Measurements from ENCODE around the gene SAFB. TPM values are rescaled to one million over a fixed set of nuclear protein-coding genes. Genes with fewer than 3 reads are reported as not detected.
"Not testable (repeated sequence)": the region's sequence is repeated elsewhere in the genome, so short reads cannot be mapped to it uniquely, and the experiment has no call there.

Gene SAFB
- polyA plus RNA-seq, 3 donors: 152 to 186 (median 176) TPM

DNA sequence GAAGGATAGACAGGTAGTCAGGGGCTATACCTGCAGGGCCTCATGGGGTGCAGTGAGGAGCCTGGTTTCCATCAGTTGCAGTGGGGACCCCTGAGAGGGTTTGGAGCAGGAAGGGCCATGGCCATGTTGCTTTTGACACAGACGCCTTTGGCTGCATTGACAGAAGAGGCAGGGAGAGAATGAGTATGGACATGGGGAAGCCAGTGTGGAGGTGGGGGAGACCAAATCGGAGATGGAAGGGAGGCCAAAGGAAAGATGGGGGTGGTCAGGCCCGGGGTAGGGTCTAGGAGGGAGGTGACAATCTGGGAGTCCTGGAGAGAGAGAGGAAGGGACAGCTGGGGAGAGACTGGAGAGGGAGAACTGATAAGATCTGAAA lies 59.2 kb downstream of the SAFB start:
- DNase-seq: no peak

- DNase-seq: no peak
Measured at GRCh38 chr19:5683177-5683886, 60.4 kb downstream of the SAFB start.

GRCh38 chr19:5684694-5685430 lies 62.0 kb downstream of the SAFB start:
- no peak for DNase-seq

DNA sequence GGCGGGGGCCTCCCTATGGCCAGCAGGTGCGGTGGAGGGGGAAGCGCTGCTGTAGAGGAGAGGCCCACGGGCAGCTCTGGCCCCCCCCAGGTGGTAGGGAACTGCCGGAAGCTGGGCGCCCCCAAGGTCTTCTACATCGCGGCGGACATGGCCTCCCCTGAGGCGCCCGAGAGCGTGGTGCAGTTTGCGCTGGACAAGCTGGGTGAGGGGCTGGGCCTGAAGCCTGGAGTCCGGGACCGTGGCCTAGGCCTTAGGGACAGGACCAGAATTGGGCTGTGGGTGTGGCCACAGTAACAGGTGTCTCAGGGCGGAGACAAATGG lies 63.4 kb downstream of the SAFB start:
- DNase-seq: no peak

DNA sequence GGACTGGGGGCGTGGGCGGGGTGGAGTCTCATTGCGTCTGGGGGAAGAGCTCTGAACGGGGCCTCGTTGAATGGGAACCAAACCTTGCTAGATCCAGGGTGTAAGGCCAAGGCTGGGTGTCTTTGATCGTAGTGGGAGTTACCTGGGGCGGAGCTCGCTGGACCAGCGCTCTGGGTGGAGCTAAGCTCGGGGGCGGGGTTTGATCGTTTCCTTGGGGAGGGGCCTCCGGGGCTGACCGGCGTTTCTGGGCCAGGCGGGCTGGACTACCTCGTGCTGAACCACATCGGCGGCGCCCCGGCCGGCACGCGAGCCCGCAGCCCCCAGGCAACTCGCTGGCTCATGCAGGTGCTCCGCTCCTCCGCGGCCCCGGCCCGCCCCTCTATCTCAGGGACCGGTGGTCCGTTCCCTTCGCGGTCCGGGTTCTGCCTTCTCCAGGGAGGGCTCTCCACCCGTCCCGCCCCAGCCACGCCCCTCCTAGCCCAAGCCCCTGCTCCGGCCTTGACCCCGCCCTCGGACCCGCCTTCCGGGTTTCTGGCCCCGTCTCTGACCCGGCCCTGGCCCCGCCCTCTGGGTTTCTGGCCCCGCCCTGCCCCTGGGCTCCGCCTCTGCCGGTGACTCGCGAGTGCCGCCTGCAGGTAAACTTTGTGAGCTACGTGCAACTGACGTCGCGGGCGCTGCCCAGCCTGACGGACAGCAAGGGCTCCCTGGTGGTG lies 63.9 kb downstream of the SAFB start:
- peak; percentile 91 for DNase-seq

DNA sequence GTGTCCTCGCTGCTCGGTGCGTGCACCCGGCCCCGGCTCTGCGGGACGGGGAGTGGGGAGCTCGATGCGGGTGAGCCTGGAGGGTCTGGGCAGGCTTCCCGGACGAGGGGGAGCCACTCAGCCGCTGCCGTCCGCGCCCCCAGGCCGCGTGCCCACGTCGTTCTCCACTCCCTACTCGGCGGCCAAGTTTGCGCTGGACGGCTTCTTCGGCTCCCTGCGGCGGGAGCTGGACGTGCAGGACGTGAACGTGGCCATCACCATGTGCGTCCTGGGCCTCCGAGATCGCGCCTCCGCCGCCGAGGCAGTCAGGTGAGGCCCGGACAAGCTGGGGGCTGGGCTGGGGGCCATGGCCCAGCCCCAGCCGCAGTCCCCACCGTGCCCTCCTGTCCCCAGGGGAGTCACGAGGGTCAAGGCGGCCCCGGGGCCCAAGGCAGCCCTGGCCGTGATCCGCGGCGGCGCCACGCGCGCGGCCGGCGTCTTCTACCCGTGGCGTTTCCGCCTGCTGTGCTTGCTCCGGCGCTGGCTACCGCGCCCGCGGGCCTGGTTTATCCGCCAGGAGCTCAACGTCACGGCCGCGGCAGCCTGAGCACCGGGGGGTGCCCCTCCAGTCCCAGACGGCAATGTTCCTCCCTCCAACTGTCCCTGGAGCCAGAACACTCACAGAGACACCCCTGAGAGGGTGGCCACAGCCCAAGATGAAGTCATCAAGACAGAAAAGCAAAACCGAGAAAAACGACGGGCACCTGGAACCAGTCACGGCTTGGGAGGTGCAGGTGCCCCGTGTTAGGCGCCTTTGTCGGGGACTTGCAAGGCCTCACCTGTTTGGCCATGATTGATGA lies 64.7 kb downstream of the SAFB start:
- no peak for DNase-seq

DNA sequence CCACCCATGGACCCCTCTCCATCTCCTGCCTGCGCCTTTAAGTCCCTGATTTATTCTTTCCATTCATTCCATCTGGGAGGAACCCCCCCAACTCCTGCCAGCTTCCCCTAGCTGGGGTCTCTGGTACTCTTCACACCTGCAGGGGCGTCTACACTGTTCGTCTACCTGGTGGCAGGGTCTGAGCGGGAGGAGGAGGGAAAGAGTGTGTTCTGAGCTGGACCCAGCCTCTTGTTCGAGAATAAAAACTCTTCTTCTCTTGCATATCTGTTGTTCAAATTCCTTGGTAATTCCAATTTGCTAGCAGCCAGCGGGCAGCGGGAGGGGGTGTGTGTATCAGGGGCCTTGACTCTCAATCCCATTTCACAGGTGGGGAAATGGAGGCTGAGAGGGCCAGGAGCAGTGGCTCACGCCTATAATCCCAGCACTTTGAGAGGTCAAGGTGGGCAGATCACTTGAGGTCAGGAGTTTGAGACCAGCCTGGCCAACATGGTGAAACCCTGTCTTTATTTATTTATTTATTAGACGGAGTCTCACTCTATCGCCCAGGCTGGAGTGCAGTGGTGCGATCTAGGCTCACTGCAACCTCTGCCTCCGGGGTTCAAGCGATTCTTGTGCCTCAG lies 65.5 kb downstream of the SAFB start:
- DNase-seq: not testable (repeated sequence)

GRCh38 chr19:5690125-5690954 lies 67.5 kb downstream of the SAFB start, which contains the start of gene RPL36:
Gene RPL36, plus strand, starts transcription at chr19:5690295. Its CDS starts 213 bp downstream, at chr19:5690508.
- peak; percentile 97 for DNase-seq

- no peak for DNase-seq
Measured at GRCh38 chr19:5690955-5691821, 68.3 kb downstream of the SAFB start.

DNA sequence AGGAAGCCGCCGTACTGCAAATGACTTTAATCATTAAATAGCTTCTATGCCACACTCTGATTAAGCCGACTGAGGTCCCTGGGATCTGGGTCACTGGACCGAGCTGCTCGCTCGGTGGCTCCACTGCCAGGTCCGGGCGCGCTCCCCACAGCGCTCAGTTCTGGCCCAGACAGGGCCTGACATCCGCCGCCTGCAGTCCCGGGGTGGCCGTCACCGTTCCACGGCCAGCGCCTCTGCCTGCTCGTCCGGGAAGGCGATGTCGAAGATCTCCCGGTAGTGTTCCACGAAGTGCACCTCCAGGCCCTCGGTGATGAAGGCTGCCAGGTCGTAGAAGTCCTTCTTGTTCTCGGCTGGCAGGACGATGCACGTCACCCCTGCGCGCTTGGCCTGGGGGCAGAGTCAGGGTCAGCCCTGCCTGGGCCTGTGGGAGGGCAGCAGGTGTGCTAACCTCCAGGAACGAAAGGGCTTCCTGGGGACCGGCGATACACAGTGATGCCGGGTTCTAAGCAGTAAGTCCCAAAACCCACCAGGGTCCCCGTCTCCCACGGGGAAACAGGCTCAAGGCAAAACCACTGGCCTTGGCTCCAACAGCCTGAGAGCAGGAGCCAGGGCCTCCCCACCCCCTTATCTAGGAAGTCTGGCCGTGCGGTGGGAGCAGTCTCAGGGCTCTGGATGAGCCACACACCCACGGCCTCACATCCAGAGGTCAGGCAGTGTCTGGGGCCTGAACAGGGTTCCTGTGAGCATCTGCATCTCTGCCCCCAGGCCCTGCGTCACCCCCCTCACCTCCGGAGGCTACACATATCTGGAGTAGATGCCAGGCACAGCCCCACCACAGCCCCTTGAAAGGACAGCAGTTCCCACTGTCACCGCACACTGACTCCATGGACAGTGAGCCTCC lies 69.2 kb downstream of the SAFB start:
- DNase-seq: peak; percentile 12

DNA sequence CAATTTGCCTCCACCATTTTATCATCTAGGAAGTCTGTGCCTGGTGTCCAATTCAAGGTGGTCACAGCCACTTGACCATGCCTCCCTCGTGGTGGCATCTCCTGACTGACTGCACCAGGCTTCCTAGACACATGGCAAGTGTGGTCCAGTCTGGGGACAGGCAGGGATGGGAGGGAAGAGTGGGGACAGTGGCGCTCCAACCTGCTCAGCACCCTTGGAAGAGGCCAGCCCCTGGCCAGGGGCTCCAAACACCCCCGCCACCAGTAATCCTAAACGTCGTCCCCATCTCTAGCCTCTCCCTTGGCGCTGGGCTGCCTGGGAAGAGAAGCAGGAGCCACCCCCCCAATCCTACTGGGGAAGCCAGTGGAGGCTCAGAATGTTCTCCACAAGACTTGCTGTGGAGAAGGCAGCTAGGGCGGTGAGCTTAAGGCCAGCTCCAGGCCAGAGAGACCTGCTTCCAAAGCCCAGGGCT lies 69.9 kb downstream of the SAFB start:
- DNase-seq: no peak

GRCh38 chr19:5693195-5694166 lies 70.6 kb downstream of the SAFB start:
- DNase-seq: no peak

GRCh38 chr19:5694167-5694955 lies 71.5 kb downstream of the SAFB start:
- DNase-seq: no peak

DNA sequence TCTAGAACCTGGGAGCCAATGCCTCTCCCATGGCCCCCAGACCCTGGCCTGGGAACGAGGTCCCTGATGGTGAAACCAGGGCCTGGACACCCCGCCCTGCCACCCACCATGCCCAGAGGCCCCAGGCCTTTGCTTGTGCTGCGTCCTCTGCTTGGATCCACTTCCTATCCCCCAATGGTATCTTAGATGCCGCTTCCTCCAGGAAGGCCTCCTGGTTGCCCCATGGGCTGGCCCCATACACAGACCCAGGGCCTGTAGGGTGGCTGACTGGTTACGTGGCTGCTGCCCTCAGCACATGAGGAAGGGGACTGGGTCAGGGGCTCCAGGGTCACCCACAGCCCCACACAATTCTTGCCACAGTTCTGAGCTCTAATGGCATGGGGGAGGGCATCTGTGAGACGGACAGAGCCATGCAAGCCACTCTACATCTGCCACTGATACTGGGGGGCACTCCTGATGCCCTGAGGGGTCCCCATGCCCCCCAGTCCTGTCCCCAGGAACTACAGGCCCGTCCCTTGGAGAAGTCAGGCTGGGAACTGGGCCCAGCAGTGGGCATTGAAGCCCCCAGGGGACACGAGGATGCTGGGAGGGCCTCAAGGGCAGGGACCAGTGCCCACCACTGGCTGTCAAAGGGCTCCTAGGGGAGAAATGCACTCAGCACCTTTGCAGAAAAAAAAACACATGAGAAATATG lies 72.2 kb downstream of the SAFB start:
- no peak for DNase-seq

DNA sequence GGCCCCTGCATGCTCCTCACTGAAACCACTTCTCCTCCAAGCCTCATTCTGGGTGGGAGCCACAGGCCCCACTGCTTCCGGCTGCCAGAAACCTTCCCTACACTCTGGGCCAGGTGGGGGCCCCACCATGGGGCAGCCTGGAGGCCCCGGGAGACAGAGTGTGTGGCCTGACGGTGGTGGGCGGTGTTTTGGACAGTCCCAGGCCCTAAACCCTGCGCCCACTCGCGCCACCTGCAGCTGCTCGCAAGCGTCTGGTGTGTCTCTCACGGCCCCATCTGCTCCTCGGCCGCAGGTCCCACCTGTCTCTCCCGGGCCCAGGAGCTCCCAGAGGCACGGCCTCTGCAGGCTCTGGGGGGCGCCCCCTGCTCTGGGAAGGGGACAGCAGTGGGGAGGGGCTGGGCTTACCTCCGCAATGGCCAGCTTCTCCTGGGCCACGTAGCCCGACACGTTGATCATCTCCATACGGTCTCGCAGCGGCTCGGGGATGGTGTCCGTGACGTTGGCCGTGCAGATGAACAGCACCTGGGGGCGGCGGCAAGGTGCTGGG lies 72.8 kb downstream of the SAFB start:
- DNase-seq: no peak

All from renal pelvis (tissue), 4 donors.